Ishikawa (cell line): ENCODE measurements around the gene ZNF550.

Experiments used
- CEBPB ChIP-seq: IDR thresholded peaks from 2 replicates; pipeline ENCODE4 v1.6.1; 2012
- CREB1 ChIP-seq: IDR thresholded peaks from 2 replicates; pipeline ENCODE4 v1.6.1; 2012; ENCODE audit warnings: low read depth
- EGR1 ChIP-seq: IDR thresholded peaks from 2 replicates; pipeline ENCODE4 v1.6.1; 2012
- EP300 ChIP-seq: IDR thresholded peaks from 2 replicates; pipeline ENCODE4 v1.6.1; 2012; ENCODE audit warnings: borderline replicate concordance
- FOXM1 ChIP-seq: IDR thresholded peaks from 2 replicates; pipeline ENCODE4 v1.6.1; 2012; ENCODE audit warnings: low read depth, borderline replicate concordance
- NFIC ChIP-seq: IDR thresholded peaks from 2 replicates; pipeline ENCODE4 v1.6.1; 2012
- TAF1 ChIP-seq: IDR thresholded peaks from 2 replicates; pipeline ENCODE4 v1.6.1; 2012; ENCODE audit warnings: low read depth, mild to moderate bottlenecking
- TCF12 ChIP-seq: IDR thresholded peaks from 2 replicates; pipeline ENCODE4 v1.6.1; 2012; ENCODE audit warnings: low read depth
- TEAD4 ChIP-seq: IDR thresholded peaks from 2 replicates; pipeline ENCODE4 v1.6.1; 2012
- YY1 ChIP-seq: IDR thresholded peaks from 2 replicates; pipeline ENCODE4 v1.6.1; 2012; ENCODE audit warnings: low read depth
- ZBTB7A ChIP-seq: IDR thresholded peaks from 2 replicates; pipeline ENCODE4 v1.6.1; 2012; ENCODE audit warnings: low read depth
- TF ChIP-seq, protein P1 (sequence below): IDR thresholded peaks from 2 replicates; pipeline ENCODE4 v1.6.1; 2012; ENCODE audit warnings: low read depth, mild to moderate bottlenecking
- TF ChIP-seq, protein P2 (sequence below): IDR thresholded peaks from 2 replicates; pipeline ENCODE4 v1.6.1; 2012
- TF ChIP-seq, protein P3 (sequence below): IDR thresholded peaks from 2 replicates; pipeline ENCODE4 v1.6.1; 2012

DNA sequence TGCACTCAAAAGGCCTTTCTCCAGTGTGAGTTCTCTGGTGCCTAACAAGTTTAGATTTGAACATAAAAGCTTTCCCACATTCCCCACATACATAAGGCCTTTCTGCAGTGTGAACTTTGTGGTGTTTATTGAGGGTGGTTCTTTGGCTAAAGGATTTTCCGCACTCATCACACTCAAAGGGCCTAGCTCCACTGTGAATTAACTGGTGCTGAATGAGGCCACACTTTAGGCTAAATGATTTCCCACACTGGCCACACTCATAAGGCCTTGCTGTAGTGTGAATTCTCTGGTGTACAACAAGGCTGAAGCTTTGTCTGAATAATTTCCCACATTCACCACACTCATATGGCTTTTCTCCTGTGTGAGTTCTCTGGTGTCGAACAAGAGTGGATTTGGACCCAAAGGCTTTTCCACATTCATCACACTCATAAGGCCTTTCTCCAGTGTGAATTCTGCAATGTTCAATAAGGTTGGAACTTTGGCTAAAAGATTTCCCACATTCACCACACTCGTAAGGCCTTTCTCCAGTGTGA, 12.8 kb upstream of the ZNF550 start:
- TF ChIP-seq FOXM1 = no peak
- TF ChIP-seq, protein P1, sequence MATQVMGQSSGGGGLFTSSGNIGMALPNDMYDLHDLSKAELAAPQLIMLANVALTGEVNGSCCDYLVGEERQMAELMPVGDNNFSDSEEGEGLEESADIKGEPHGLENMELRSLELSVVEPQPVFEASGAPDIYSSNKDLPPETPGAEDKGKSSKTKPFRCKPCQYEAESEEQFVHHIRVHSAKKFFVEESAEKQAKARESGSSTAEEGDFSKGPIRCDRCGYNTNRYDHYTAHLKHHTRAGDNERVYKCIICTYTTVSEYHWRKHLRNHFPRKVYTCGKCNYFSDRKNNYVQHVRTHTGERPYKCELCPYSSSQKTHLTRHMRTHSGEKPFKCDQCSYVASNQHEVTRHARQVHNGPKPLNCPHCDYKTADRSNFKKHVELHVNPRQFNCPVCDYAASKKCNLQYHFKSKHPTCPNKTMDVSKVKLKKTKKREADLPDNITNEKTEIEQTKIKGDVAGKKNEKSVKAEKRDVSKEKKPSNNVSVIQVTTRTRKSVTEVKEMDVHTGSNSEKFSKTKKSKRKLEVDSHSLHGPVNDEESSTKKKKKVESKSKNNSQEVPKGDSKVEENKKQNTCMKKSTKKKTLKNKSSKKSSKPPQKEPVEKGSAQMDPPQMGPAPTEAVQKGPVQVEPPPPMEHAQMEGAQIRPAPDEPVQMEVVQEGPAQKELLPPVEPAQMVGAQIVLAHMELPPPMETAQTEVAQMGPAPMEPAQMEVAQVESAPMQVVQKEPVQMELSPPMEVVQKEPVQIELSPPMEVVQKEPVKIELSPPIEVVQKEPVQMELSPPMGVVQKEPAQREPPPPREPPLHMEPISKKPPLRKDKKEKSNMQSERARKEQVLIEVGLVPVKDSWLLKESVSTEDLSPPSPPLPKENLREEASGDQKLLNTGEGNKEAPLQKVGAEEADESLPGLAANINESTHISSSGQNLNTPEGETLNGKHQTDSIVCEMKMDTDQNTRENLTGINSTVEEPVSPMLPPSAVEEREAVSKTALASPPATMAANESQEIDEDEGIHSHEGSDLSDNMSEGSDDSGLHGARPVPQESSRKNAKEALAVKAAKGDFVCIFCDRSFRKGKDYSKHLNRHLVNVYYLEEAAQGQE = no peak
- TF ChIP-seq YY1 = no peak
- TF ChIP-seq EP300 = no peak
- TF ChIP-seq, protein P2, sequence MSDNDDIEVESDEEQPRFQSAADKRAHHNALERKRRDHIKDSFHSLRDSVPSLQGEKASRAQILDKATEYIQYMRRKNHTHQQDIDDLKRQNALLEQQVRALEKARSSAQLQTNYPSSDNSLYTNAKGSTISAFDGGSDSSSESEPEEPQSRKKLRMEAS = no peak
- no peak for TF ChIP-seq ZBTB7A
- TF ChIP-seq TCF12 = no peak
- no peak for TF ChIP-seq TEAD4
- no peak for TF ChIP-seq TAF1
- TF ChIP-seq CEBPB = no peak
- TF ChIP-seq NFIC = no peak
- no peak for TF ChIP-seq CREB1
- TF ChIP-seq EGR1 = no peak
- TF ChIP-seq, protein P3, sequence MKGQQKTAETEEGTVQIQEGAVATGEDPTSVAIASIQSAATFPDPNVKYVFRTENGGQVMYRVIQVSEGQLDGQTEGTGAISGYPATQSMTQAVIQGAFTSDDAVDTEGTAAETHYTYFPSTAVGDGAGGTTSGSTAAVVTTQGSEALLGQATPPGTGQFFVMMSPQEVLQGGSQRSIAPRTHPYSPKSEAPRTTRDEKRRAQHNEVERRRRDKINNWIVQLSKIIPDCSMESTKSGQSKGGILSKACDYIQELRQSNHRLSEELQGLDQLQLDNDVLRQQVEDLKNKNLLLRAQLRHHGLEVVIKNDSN = no peak
